OCI-LY3 (cell line): ENCODE data around the gene TRIM63.

ENCODE experiments used
- H2AFZ ChIP-seq: fragments of 200-600, 300-600 bp; shearing (Covaris generic); 2 replicates; pipeline ENCODE4 v1.6.0; 2014; ENCODE audit warnings: antibody characterized with exemption, low read depth, low read length
- H3K27ac ChIP-seq: fragments of 200-600, 300-600 bp; sonication (generic); 2 replicates; pipeline ENCODE4 v1.5.1; 2014; ENCODE audit warnings: mild to moderate bottlenecking, low read length, moderate library complexity, mixed read lengths
- H3K27me3 ChIP-seq: fragments of 200-600, 300-600 bp; sonication (generic); 2 replicates; pipeline ENCODE4 v1.6.1; 2014; ENCODE audit warnings: low read depth, low read length, mixed read lengths
- H3K36me3 ChIP-seq: fragments of 200-600, 300-600 bp; sonication (generic); replicated peaks from 2 replicates; pipeline ENCODE3; 2014; ENCODE audit warnings: low read depth, low read length, mixed read lengths
- H3K4me1 ChIP-seq: fragments of 300-600, 200-600 bp; sonication (generic); 2 replicates; pipeline ENCODE4 v1.6.1; 2014; ENCODE audit warnings: low read length, mixed read lengths
- H3K4me2 ChIP-seq: fragments of 200-600, 300-600 bp; sonication (generic); 2 replicates; pipeline ENCODE4 v1.6.1; 2014; ENCODE audit warnings: low read length, mixed read lengths
- H3K4me3 ChIP-seq: fragments of 300-600, 200-600 bp; sonication (generic); 2 replicates; pipeline ENCODE4 v1.5.1; 2014; ENCODE audit warnings: antibody characterized with exemption, mild to moderate bottlenecking, low read length, moderate library complexity
- H3K79me2 ChIP-seq: fragments of 300-600, 200-600 bp; shearing (Covaris generic); 2 replicates; pipeline ENCODE4 v1.6.1; 2014; ENCODE audit warnings: mild to moderate bottlenecking, low read length, mixed read lengths
- H3K9ac ChIP-seq: fragments of 300-600, 200-600 bp; shearing (Covaris generic); 2 replicates; pipeline ENCODE4 v1.6.0; 2014; ENCODE audit warnings: mild to moderate bottlenecking, low read length, moderate library complexity
- H3K9me3 ChIP-seq: fragments of 200-600, 300-600 bp; shearing (Covaris generic); 2 replicates; pipeline ENCODE4 v1.6.1; 2014; ENCODE audit warnings: low read length, mixed read lengths; ENCODE audit not compliant: insufficient read depth
- H4K20me1 ChIP-seq: fragments of 200-600, 300-600 bp; sonication (generic); 2 replicates; pipeline ENCODE4 v1.6.1; 2016; ENCODE audit warnings: low read length, mixed read lengths; ENCODE audit not compliant: insufficient read depth
- EZH2phosphoT487 ChIP-seq: fragments of 200-600 bp; shearing (Covaris generic); IDR thresholded peaks from 2 replicates; pipeline ENCODE4 v1.6.1; 2018; ENCODE audit warnings: antibody characterized with exemption, mixed run types, low read depth
- TF ChIP-seq, protein P1 (sequence below): fragments of 200-600, 300-600 bp; sonication (generic); IDR thresholded peaks from 2 replicates; pipeline ENCODE4 v1.5.1; 2014; ENCODE audit warnings: antibody characterized with exemption, low read length, low read depth

Gene TRIM63

GRCh38 chr1:26016258-26016952 is 51.0 kb downstream of the TRIM63 start:
- no peaks in the 10 kb centered on the region for H4K20me1 ChIP-seq
- no peak overlapping the region for H2AFZ ChIP-seq
- no peak overlapping the region for H3K4me3 ChIP-seq
- H3K9ac ChIP-seq: no peak overlapping the region
- no peak overlapping the region for H3K4me2 ChIP-seq
- no peaks in the 10 kb centered on the region for H3K9me3 ChIP-seq
- H3K36me3 ChIP-seq: no peaks in the 10 kb centered on the region
- no peak for TF ChIP-seq EZH2phosphoT487
- TF ChIP-seq, protein P1, sequence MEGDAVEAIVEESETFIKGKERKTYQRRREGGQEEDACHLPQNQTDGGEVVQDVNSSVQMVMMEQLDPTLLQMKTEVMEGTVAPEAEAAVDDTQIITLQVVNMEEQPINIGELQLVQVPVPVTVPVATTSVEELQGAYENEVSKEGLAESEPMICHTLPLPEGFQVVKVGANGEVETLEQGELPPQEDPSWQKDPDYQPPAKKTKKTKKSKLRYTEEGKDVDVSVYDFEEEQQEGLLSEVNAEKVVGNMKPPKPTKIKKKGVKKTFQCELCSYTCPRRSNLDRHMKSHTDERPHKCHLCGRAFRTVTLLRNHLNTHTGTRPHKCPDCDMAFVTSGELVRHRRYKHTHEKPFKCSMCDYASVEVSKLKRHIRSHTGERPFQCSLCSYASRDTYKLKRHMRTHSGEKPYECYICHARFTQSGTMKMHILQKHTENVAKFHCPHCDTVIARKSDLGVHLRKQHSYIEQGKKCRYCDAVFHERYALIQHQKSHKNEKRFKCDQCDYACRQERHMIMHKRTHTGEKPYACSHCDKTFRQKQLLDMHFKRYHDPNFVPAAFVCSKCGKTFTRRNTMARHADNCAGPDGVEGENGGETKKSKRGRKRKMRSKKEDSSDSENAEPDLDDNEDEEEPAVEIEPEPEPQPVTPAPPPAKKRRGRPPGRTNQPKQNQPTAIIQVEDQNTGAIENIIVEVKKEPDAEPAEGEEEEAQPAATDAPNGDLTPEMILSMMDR: no peak
- no peaks in the 10 kb centered on the region for H3K27me3 ChIP-seq
- no peaks in the 10 kb centered on the region for H3K79me2 ChIP-seq
- no peaks in the 10 kb centered on the region for H3K4me1 ChIP-seq
- no peak overlapping the region for H3K27ac ChIP-seq

DNA sequence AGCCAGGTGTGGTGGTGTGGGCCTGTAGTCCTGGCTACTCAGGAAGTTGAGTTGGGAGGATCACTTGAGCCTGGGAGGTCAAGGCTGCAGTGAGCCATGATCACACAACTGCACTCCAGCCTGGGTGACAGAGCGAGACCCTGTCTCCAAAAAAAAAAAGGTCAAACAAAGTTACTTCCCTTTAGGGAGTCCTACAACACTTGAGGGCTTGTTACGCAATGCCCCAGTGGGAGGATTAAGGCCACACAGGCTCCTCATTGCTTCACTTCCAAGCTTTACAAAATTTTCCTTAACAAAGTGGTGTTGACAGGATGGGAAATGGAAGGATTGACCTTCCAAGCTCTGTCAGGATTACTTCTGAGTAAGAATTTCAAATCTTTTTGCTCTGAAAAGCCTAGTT is 52.1 kb downstream of the TRIM63 start:
- Histone ChIP-seq H2AFZ (no peak overlapping the region), H3K27ac (no peak overlapping the region), H3K4me3 (no peak overlapping the region), H3K4me1 (no peaks in the 10 kb centered on the region), H3K27me3 (no peaks in the 10 kb centered on the region), H3K79me2 (no peaks in the 10 kb centered on the region), H4K20me1 (no peaks in the 10 kb centered on the region), H3K9me3 (no peaks in the 10 kb centered on the region), H3K36me3 (no peaks in the 10 kb centered on the region), H3K9ac (no peak overlapping the region), H3K4me2 (no peak overlapping the region)
- TF ChIP-seq, protein P1: no peak
- TF ChIP-seq EZH2phosphoT487: no peak

DNA sequence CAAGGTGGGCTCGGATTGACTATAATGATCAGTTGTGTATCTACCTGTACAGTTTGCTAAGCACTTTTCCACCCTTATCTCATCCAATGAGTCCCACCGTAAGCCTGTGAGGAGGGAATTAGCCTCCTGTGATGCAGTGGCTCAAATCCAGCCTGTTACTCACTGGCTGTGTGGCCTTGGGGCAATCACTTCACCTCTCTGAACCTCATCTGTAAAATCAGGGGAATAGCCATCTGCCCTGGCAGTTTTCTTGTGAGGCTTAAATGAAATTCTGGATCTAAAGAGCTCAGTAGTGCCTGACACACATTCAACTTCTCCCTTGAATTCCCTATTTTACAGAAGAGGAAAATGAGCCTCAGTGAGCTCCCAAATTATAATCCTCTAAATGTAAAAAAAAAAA is 53.3 kb downstream of the TRIM63 start:
- Histone ChIP-seq H3K4me1 (no peaks in the 10 kb centered on the region), H3K79me2 (no peaks in the 10 kb centered on the region), H3K9ac (no peak overlapping the region), H3K4me3 (no peak overlapping the region), H3K27me3 (no peaks in the 10 kb centered on the region), H3K27ac (no peak overlapping the region), H3K4me2 (no peak overlapping the region), H3K9me3 (no peaks in the 10 kb centered on the region), H3K36me3 (no peaks in the 10 kb centered on the region), H2AFZ (no peak overlapping the region), H4K20me1 (no peaks in the 10 kb centered on the region)
- TF ChIP-seq, protein P1: no peak
- TF ChIP-seq EZH2phosphoT487: no peak

DNA sequence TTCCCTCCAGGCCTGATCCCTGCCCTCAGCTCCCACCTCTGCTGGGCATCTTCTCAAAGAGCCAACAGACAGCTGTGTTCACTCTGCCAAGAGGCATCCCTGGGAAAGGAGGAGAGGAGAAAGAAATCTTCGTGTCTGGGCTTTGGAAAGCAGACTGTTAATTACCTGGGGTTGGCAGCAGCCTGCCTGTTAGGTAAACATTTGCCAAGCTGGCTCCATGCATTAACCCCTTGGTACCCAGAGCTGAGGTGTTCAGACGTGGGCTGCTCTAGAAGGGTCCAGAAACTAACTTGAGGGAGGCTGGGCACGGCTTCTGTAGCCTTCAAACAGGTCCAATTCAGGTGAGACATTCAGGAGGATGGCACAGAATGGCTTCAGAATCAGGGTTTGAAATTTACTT is 54.6 kb downstream of the TRIM63 start:
- Histone ChIP-seq H3K9ac (no peak overlapping the region), H3K79me2 (no peaks in the 10 kb centered on the region), H3K4me3 (no peak overlapping the region), H3K27ac (no peak overlapping the region), H3K27me3 (no peaks in the 10 kb centered on the region), H4K20me1 (no peaks in the 10 kb centered on the region), H3K9me3 (no peaks in the 10 kb centered on the region), H2AFZ (no peak overlapping the region), H3K36me3 (no peaks in the 10 kb centered on the region), H3K4me1 (no peaks in the 10 kb centered on the region), H3K4me2 (no peak overlapping the region)
- no peak for TF ChIP-seq EZH2phosphoT487
- TF ChIP-seq, protein P1: no peak
